Vagina (tissue), 2 donors: ENCODE measurements around the gene CES4A. TPM values are rescaled to one million over a fixed set of nuclear protein-coding genes. Genes with fewer than 3 reads are reported as not detected.
"Not testable (repeated sequence)": the region's sequence is repeated elsewhere in the genome, so short reads cannot be mapped to it uniquely, and the experiment has no call there.

Experiments
- DNase-seq, 2 donors: peaks; one replicate each; pipeline ENCODE4 v3.0.0-alpha.2; 2017; ENCODE audit errors: extremely low spot score in 2 of 2
- H3K27ac ChIP-seq: fragments of 200-600 bp; sonication (generic); one replicate; pipeline ENCODE4 v1.5.1; 2019
- H3K27me3 ChIP-seq: fragments of 200-600 bp; sonication (generic); one replicate; pipeline ENCODE4 v1.5.1; 2019
- H3K36me3 ChIP-seq, 2 donors: fragments of 200-600 bp; sonication (generic); one replicate each; pipeline ENCODE4 v1.5.1; 2017 to 2019
- H3K4me1 ChIP-seq: fragments of 200-600 bp; sonication (generic); one replicate; pipeline ENCODE4 v1.5.1; 2019
- H3K4me3 ChIP-seq, 2 donors: fragments of 200-600 bp; sonication (generic); 1 replicate in 1 of 2; 2 replicates in 1 of 2; pipeline ENCODE4 v1.5.1; 2016 to 2019
- H3K9me3 ChIP-seq: fragments of 200-600 bp; sonication (generic); one replicate; pipeline ENCODE4 v1.5.1; 2019
- CTCF ChIP-seq, 3 experiments: fragments of 450-650 bp in 2 of 3; fragments of 200-600 bp in 1 of 3; sonication (generic) in 1 of 3; IDR thresholded peaks; one replicate each; pipeline ENCODE4 v1.5.1; 2017 to 2019; ENCODE audit warnings: antibody characterized with exemption in 3 of 3, mild to moderate bottlenecking in 2 of 3, moderate library complexity in 2 of 3
- POLR2A ChIP-seq, 2 donors: fragments of 450-650 bp; IDR thresholded peaks; one replicate each; pipeline ENCODE4 v1.6.1; 2017; ENCODE audit warnings: antibody characterized with exemption in 2 of 2, mild to moderate bottlenecking in 2 of 2, moderate library complexity in 2 of 2
- POLR2AphosphoS5 ChIP-seq, 2 donors: sonication (generic); formaldehyde crosslinking; IDR thresholded peaks; one replicate each; pipeline ENCODE4 v1.9.0; 2017; ENCODE audit warnings: antibody characterized with exemption in 2 of 2, mild to moderate bottlenecking in 2 of 2, low read depth in 1 of 2; ENCODE audit not compliant: insufficient read depth in 1 of 2
- intact Hi-C: fragments of 100-400 bp; cut with DNase I; formaldehyde crosslinking; loops from one replicate; pipeline ENCODE4 v1.15.1; 2023
- total RNA-seq: library from RNA; depleted of rRNA; stranded (reverse); fragments of >200 nt; gene quantifications from one replicate; pipeline ENCODE4 v1.2.3, GENCODE V29; 2016

Gene CES4A
- total RNA-seq, 1 donor from 2014 or later, result 12.5 TPM

- H3K4me1 ChIP-seq, result peaks cover 19% of the 10 kb centered on the region
- intact Hi-C loops, result no loop called here
- H3K9me3 ChIP-seq, result no peaks in the 10 kb centered on the region
- H3K36me3 ChIP-seq, result peaks cover 0 to 49% of the 10 kb centered on the region in 2 donors
- H3K4me3 ChIP-seq, result no peak overlapping the region
- H3K27ac ChIP-seq, result no peak overlapping the region
- TF ChIP-seq CTCF (IDR thresholded peaks at IDR 0.05), result no peak
- TF ChIP-seq POLR2A (IDR thresholded peaks at IDR 0.05), result no peak
- TF ChIP-seq POLR2AphosphoS5 (IDR thresholded peaks at IDR 0.05; ENCODE audit: insufficient read depth in 1 of 2, low read depth in 1 of 2), result no peak
- no peaks in the 10 kb centered on the region for H3K27me3 ChIP-seq
- no peak for DNase-seq
Measured at GRCh38 chr16:66944054-66944441, 44.3 kb upstream of the CES4A start.

DNA sequence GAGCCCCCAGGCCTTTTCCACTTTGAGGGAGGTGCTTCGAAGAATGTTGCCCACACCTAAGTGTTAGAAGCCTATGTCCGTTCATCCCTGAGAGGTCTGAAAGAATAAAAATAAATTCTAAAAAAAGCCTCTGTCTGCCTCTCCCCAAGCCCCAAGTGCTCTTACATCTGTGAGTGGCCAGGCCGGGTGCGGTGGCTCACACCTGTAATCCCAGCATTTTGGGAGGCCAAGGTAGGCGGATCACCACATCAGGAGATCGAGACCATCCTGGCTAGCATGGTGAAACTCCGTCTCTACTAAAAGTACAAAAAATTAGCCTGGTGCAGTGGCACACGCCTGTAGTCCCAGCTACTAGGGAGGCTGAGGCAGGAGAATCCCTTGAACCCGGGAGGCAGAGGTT, 43.4 kb upstream of the CES4A start:
- H3K4me3 ChIP-seq, H3K27ac ChIP-seq, intact Hi-C loops, H3K9me3 ChIP-seq, DNase-seq, H3K27me3 ChIP-seq: not testable (repeated sequence)
- Histone ChIP-seq H3K4me1 (peaks cover 21% of the 10 kb centered on the region), H3K36me3 (peaks cover 0 to 40% of the 10 kb centered on the region in 2 donors)

- intact Hi-C loops, result no loop called here
- Histone ChIP-seq H3K27ac (no peak overlapping the region), H3K27me3 (no peaks in the 10 kb centered on the region), H3K4me3 (no peak overlapping the region), H3K4me1 (peaks cover 21% of the 10 kb centered on the region), H3K9me3 (no peaks in the 10 kb centered on the region), H3K36me3 (peaks cover 0 to 31% of the 10 kb centered on the region in 2 donors)
- no peak for DNase-seq
- TF ChIP-seq CTCF (IDR thresholded peaks at IDR 0.05) (no peak), POLR2AphosphoS5 (IDR thresholded peaks at IDR 0.05; ENCODE audit: insufficient read depth in 1 of 2, low read depth in 1 of 2) (no peak), POLR2A (IDR thresholded peaks at IDR 0.05) (no peak)
Measured at GRCh38 chr16:66945939-66946338, 42.5 kb upstream of the CES4A start.

DNA sequence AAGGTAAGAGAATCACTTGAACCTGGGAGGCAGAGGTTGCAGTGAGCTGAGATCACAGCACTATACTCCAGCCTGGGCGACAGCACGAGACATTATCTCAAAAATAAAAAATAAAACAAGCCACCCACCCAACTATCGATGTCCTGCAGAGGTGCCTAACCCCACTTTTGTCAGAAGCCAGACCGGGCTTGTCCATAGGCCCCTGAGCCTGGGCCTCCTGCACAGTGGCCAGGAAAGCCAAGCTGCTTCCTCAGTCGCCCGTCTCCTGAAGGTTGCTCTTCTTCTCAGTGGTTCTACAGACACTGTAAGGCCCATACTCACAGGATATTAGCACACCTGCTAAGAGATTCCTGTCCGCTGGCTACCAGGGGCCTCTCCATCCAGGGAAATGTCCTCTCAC, 41.8 kb upstream of the CES4A start:
- no peak overlapping the region for H3K27ac ChIP-seq
- H3K27me3 ChIP-seq, result no peaks in the 10 kb centered on the region
- intact Hi-C loops, result no loop called here
- peaks cover 0 to 25% of the 10 kb centered on the region in 2 donors for H3K36me3 ChIP-seq
- no peak for DNase-seq
- H3K4me1 ChIP-seq, result peaks cover 21% of the 10 kb centered on the region
- TF ChIP-seq POLR2AphosphoS5 (IDR thresholded peaks at IDR 0.05; ENCODE audit: insufficient read depth in 1 of 2, low read depth in 1 of 2), result no peak
- no peak for TF ChIP-seq POLR2A (IDR thresholded peaks at IDR 0.05)
- TF ChIP-seq CTCF (IDR thresholded peaks at IDR 0.05), result no peak
- H3K9me3 ChIP-seq, result no peaks in the 10 kb centered on the region
- no peak overlapping the region for H3K4me3 ChIP-seq

DNA sequence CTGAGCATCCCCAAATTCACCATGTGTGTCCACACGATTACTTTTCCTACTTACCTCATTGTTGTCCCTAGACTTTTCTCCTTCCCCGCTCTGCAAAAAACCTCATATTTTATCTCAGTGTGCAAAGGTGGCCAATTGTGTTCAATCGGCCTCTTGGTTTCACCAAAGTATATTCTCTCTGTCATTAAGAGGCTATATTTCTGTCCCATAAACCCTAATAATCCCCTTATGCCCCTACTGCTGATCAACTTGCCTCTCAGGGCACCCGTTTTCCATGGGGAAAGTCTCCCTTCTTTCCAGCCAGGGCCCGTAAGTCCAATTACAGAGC, 41.5 kb upstream of the CES4A start:
- Histone ChIP-seq H3K27me3 (no peaks in the 10 kb centered on the region), H3K9me3 (no peaks in the 10 kb centered on the region), H3K27ac (no peak overlapping the region), H3K4me3 (no peak overlapping the region), H3K36me3 (peaks cover 0 to 21% of the 10 kb centered on the region in 2 donors), H3K4me1 (peaks cover 21% of the 10 kb centered on the region)
- TF ChIP-seq POLR2A (IDR thresholded peaks at IDR 0.05) (no peak), CTCF (IDR thresholded peaks at IDR 0.05) (no peak), POLR2AphosphoS5 (IDR thresholded peaks at IDR 0.05; ENCODE audit: insufficient read depth in 1 of 2, low read depth in 1 of 2) (no peak)
- no peak for DNase-seq
- intact Hi-C loops, result no loop called here
